Mesothelial cell of epicardium (in vitro differentiated cells): ENCODE measurements around the gene ZNF581. TPM values are rescaled to one million over a fixed set of nuclear protein-coding genes. Genes with fewer than 3 reads are reported as not detected.

Experiments used
- DNase-seq, 2 experiments: peaks; one replicate each; pipeline ENCODE4 v3.0.0; 2021; ENCODE audit warnings: low spot score in 2 of 2; ENCODE audit not compliant: unreplicated experiment in 2 of 2
- H3K27ac Mint-ChIP-seq: 2 replicates; pipeline ENCODE4 v1.8.0; 2021; ENCODE audit warnings: mixed read lengths
- H3K27me3 Mint-ChIP-seq: 2 replicates; pipeline ENCODE4 v1.8.0; 2021; ENCODE audit warnings: low read depth, mixed read lengths
- H3K36me3 Mint-ChIP-seq: 2 replicates; pipeline ENCODE4 v1.8.0; 2021; ENCODE audit warnings: mixed read lengths
- H3K4me1 Mint-ChIP-seq: 2 replicates; pipeline ENCODE4 v1.8.0; 2021; ENCODE audit warnings: mixed read lengths
- H3K4me3 Mint-ChIP-seq: 2 replicates; pipeline ENCODE4 v1.8.0; 2021; ENCODE audit warnings: mild to moderate bottlenecking, moderate library complexity, mixed read lengths
- H3K9me3 Mint-ChIP-seq: 2 replicates; pipeline ENCODE4 v1.8.0; 2021; ENCODE audit warnings: mixed read lengths
- CTCF ChIP-seq: fragments of 200-600 bp; sonication (generic); IDR thresholded peaks from one replicate; pipeline ENCODE4 v1.5.0; 2021; ENCODE audit warnings: antibody characterized with exemption; ENCODE audit not compliant: unreplicated experiment
- total RNA-seq: library from RNA; stranded (reverse); gene quantifications from 3 replicates; pipeline ENCODE4 v1.2.1, GENCODE V29; 2021

ZNF581 gene
- total RNA-seq, 1 donor from 2014 or later: 42.6 TPM

DNA sequence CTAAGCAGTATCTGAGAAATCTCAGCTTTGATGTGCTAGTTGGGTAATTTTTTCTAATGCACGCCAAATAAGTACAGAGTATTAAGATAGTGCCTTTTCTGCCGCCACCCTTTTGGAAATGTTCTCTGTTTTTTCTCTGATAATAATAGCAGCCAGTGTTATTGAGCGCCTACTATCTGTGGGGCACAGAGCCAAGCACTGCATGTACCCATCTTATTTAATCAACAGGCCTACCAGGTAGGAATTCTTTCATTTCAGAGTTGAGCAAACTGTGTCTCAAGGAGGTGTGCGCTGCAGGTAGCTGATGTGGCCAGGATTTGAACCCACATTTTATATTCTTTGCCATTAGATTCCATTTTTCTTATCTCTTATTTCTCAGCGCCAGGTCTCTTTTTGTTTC is 32.9 kb downstream of the ZNF581 start:
- Mint-ChIP-seq H3K27ac (peak overlapping the region; percentile 44), H3K9me3 (no peaks in the 10 kb centered on the region), H3K27me3 (no peaks in the 10 kb centered on the region), H3K4me1 (peaks cover 33% of the 10 kb centered on the region), H3K36me3 (peaks cover 13% of the 10 kb centered on the region), H3K4me3 (peak overlapping the region; percentile 99)
- no peak for DNase-seq
- no peak for TF ChIP-seq CTCF

DNA sequence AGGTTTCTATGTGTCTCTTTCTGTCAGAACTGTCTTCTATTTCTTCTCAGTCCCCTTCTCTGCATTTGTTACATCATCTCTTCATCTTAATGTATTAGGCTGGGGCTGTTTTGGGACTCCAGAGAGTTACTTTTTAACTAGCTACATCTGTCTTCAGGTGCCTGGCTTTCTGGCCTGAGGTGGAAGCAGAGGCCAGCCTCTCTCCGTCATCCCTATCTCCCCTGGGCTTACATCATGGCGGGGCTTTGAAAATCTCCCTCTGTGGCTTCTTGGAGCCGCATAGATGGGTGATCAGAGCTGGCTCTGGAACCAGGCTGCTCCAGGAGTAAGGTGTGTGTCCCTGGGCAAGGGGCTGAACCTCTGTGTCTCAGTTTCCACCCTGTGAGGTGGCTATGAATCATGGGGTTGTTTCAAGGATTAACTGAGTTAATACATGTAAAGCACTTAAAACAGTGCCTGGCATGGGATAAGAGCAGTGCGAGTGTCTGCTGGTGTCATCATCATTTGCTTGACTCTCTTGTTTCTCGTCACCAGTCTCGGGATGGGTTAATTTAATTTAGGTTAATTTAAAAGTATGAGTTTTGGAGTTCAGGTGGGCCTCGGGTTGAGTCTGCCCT is 33.5 kb downstream of the ZNF581 start:
- TF ChIP-seq CTCF: no peak
- DNase-seq: no peak
- Mint-ChIP-seq H3K27me3 (no peaks in the 10 kb centered on the region), H3K9me3 (no peaks in the 10 kb centered on the region), H3K4me3 (peak overlapping the region; percentile 99), H3K27ac (peak overlapping the region; percentile 44), H3K36me3 (peaks cover 13% of the 10 kb centered on the region), H3K4me1 (peaks cover 31% of the 10 kb centered on the region)

DNA sequence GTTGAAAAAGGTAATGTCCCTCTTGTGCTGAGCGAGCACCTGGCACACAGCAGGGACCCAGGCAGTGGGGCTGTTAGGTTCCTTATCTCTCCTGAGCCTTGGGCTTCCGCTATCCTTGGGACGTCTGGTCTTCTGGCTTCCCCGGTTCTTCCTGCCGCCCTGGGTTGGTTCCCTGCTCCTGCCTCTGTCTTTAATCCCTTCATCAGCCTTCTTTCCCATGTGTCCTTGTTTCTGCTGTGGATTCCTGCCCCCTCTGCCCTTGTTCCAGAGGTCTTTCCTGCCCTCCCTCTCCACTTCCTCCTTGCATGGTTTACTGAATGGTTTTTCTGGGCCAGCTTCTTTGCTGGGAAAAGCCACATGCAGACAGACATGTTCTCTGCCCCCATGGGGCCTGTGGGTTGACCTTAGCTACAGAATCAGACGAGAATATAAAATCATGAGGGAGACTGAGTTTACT is 34.2 kb downstream of the ZNF581 start:
- TF ChIP-seq CTCF: no peak
- no peak for DNase-seq
- Mint-ChIP-seq H3K36me3 (peaks cover 15% of the 10 kb centered on the region), H3K27ac (no peak overlapping the region), H3K27me3 (no peaks in the 10 kb centered on the region), H3K4me1 (peaks cover 30% of the 10 kb centered on the region), H3K4me3 (peak overlapping the region; percentile 22), H3K9me3 (no peaks in the 10 kb centered on the region)

GRCh38 chr19:55678121-55678671 is 34.7 kb downstream of the ZNF581 start:
- Mint-ChIP-seq H3K9me3 (no peaks in the 10 kb centered on the region), H3K27me3 (no peaks in the 10 kb centered on the region), H3K4me1 (peaks cover 30% of the 10 kb centered on the region), H3K27ac (no peak overlapping the region), H3K36me3 (peaks cover 15% of the 10 kb centered on the region), H3K4me3 (no peak overlapping the region)
- no peak for TF ChIP-seq CTCF
- no peak for DNase-seq

DNA sequence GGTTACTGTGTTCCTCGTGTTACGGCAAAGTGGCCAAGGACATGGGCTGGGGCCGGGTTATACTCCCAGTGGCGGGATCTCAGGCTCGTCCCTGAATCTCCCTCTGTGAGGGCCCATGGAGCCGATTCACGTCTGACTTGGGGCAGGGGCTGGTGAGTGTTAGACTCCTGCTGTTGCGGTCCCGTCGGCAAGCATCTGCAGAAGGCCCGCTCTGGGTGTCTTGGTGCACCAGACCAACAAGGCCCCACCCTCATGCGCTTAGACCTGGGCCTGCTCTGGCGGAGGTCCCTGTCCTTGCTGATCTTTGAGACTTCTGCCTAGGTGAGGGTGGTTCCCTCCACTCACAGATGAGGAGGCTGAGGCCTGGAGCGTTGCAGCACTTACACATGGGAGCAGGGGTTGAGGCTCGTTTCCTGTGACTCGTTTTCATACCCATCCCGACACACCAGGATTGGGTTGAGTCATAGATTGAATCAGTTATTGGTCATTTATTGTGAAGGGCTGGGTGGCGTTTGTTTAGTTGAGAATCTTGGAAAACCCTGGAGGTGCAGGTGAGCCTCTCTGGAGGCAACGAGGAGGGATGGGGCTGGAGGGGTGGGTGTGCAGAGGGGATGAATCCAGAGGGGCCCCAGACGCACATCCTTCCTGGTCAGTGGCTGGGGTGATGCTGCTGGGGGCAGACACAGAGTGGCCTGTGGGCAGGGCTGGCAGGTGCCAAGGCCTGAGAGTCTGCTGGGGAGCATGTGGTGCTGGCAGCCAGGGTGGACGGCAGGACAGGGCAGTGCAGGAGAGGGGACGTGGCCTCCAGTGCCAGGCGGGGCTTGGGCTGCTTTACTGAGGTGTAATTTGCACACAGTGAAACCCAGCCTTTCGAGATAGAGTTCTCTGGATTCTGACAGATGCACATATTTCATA is 36.2 kb downstream of the ZNF581 start:
- no peak for TF ChIP-seq CTCF
- Mint-ChIP-seq H3K9me3 (no peaks in the 10 kb centered on the region), H3K4me1 (peaks cover 22% of the 10 kb centered on the region), H3K27me3 (no peaks in the 10 kb centered on the region), H3K27ac (no peak overlapping the region), H3K4me3 (no peak overlapping the region), H3K36me3 (peaks cover 19% of the 10 kb centered on the region)
- no peak for DNase-seq
